ENCODE data around the gene CPNE2.
"Not testable (repeated sequence)": the region's sequence is repeated elsewhere in the genome, so short reads cannot be mapped to it uniquely, and the experiment has no call there.

The CPNE2 gene

DNA sequence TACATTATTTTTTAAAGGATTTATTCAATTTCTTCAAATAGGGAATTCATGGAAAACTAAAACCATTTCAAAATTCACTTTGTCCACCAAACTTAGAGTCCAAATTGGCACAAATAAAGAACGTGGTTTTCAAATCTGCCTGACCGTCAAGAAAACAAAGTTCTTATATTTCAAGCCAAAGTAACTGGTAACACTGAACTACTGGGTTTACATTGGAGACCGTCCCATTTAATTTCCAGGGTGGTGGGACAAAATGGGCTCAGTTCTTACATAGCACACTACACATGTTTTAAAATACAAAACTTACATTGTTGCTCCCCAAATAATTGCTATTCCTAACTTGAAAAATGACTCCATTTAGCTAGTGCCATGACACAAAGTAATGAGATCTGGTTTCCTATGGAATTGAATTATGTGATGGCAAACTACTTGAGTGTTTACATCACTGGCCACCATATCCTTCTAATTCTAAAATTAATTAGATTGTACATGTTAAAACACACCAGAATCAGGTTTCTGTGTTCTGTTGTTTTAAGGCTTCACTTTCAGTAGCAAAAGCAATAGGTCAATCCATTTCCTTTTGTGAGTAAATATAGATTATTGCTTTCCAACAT lies 86.9 kb downstream of the CPNE2 start:
- DNase-seq: no peak

DNA sequence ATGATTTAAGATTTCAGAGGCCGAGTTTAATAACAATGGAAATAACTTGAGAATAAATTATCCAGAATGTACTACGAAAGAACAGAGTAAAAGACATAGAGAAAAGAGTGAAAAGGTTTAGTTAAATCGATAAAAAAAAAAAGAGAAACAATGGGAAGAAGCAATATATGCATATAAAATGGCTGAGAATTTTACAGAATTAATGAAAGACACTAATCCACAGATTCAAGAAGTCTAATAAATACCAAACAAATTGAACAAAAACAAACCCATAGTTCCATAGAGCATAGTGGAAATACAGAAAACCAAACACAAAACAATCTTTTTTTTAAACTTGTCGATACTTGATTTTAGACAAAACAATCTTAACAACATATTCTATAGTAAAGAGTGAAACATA lies 91.7 kb downstream of the CPNE2 start:
- no peak for DNase-seq

DNA sequence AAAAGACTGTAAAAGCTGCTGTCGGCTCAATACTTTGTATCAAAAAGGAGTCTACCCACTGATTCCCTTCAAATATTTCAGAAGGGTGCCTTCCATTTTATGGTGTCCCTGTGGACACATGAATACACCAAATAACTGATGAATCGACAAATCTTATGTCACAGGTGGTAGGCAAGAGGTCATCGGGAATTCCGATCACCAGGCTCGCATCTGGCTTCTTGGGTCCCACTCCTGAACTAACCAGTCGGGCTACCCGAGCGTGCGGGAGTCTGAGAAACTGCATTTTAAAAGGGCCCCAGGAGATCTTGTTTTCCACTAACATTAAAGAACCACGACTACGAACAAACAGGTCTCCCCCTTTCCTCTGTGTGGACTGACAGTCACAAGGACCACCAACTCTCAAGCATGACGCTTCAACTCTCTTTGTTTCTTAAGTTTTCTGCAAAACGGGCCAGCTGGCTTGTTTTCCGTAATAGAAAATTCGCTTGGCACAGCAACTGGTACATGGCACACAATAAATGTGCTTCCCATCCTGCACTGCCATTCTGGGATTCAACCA lies 92.6 kb downstream of the CPNE2 start:
- no peak for DNase-seq

DNA sequence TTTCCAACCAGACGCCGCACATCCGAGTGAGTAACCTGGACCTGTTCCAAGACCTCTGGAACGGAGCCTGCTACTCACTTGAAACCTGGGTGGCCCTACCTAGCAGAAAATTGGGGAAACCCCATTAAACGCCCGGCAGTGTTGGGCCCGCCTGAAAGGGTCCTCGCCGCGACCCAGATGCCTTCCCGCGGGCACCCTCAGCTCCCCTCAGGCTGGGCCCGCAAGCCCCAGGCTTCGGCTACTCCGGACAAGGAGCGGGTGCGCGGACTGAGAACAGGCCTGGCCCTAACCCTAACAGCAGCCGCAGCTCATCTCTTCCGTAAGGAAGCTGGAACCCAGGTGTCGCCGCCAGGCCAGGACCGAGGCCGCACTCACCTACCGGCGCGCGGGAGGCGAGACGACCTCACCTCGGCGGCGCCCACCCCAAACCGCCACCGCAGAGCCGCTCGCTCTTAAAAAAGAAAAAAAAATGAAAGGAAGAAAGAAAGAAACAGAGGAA lies 93.1 kb downstream of the CPNE2 start:
- DNase-seq: no peak

DNA sequence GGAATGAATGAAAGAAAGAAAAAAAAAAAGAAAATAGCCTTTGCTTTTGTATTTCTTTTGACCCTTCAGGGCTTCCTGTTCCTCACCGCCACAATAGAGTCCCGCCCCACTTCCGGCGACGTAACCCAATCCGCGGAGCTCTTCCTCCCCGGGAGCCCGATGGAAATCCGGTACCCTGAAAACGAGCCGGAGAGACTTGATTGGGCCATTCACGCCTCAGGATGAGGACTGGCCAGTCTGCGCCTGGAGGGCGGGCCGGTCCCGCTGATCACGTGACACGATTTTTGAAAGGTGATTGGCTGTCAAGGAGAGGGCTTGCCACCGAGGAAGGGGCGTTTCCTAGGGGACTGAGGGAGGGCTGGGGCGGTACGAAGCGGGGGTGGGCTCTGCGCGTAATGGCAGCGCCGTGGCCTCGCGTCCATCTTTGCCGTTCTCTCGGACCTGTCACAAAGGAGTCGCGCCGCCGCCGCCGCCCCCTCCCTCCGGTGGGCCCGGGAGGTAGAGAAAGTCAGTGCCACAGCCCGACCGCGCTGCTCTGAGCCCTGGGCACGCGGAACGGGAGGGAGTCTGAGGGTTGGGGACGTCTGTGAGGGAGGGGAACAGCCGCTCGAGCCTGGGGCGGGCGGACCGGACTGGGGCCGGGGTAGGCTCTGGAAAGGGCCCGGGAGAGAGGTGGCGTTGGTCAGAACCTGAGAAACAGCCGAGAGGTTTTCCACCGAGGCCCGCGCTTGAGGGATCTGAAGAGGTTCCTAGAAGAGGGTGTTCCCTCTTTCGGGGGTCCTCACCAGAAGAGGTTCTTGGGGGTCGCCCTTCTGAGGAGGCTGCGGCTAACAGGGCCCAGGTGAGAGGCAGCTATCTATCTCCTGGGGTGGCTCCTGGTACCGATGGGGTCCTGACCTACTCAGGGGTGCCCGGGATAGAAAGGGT lies 93.8 kb downstream of the CPNE2 start, which contains the start of the genes PSME3IP1 and RSPRY1:
TSS of gene PSME3IP1 (minus strand) at position 95 of the 927 bp plus-strand sequence. CDS start 12,185 bp downstream, outside the sequence.
TSS of gene RSPRY1 (plus strand) at position 385 of the 927 bp plus-strand sequence. CDS start 18,330 bp downstream, outside the sequence.
- DNase-seq: peak; percentile 99

DNA sequence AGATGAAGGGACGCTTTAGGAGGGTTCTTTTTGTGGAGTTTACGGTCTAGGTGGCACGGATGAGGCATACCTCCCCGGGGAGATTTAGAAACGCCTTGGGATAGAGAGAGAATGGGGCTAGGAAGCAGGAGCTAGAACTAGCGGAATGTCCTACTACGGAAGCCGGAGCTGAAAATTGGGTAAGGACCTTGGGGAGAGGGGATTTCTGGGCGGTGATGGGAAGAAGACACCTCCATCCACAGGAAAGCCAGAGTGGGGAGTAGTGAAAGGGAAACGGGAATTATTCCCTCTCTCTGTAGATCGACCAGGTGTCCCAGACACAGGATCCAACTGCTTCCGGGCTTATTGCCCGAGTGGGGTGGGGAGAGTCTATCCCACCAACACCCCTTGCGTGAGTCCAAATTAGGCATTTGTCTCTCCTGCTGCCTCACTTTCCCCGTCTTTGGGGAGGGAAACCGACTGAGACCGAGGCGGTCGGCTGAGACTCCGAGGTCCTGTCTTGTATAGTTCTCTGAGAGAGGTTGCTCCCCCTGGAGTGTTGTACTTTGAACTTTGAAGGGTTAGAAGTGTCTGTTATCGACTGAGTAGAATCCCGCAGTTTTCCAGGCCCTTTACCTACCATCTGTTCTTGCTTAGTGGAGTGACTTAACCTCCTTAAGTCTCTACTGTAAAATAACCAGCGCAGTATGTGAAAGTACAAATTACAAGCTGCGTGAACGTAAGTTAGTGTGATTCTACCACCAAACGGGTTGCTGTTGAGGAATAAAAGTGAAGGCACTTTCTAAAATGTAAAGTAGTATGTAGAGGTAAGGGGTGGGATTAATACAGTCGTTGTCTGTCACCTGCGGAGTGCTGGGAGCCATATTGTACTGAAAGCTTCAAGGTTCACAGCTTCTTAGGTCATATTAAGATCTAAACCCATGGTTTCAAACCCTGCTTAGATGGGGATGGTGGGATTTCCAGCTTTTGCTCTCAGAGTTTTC lies 94.8 kb downstream of the CPNE2 start:
- DNase-seq: no peak

DNA sequence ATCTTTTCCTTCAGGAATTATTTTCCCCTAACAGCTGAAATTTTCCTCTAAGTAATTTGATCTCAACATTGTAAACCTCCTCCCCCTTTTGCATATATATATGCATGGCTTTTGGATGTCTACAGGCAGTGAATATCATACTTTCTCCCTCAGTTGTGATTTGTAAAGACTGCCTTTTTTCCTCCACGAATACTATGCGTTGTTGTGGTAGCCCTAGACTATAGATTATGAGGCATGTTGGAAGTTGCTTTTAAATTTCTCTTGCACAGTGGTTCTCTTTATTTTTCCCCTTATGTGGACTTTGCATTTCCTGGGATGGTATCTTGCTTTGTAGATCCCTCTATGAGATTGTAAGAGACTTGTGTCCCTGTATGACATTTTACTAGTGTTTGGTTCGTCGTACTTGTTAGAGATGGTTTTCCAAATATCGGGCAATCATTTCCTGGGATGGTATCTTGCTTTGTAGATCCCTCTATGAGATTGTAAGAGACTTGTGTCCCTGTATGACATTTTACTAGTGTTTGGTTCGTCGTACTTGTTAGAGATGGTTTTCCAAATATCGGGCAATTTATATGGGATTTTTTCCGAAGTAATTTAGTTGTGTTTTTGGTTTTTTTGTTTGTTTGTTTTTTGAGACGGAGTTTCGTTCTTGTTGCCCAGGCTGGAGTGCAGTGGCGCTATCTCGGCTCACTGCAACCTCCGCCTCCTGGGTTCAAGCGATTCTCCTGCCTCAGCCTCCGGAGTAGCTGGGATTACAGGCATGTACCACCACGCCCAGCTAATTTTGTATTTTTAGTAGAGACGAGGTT lies 95.7 kb downstream of the CPNE2 start:
- not testable (repeated sequence) for DNase-seq

DNA sequence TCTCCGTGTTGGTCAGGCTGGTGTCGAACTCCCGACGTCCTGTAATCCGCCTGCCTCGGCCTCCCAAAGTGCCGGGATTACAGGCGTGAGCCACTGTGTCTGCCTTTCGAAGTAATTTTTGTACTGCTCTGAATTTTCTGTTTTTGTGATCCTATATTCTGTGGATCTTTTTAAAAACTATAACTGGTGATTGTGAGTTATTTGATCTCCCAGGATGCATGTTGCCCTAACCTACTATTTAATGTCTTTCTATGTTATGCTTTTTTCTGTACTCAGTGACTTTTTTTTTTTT lies 96.3 kb downstream of the CPNE2 start:
- DNase-seq: no peak

DNA sequence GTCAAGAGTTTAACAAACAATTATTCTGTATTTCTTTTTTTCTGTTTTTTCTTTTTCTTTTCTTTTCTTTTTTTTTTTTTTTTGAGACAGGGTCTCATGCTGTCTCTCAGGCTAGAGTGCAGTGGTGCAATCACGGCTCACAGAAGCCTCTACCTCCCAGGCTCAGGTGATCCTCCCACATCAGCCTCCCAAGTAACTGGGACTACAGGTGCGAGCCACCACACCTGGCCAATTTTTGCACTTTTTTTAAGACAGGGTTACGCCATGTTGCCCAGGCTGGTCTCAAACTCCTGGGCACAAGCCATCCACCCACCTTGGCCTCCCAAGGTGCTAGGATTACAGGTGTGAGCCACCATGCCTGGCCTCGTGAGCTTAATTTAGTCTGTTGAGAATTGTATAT lies 97.1 kb downstream of the CPNE2 start:
- DNase-seq: not testable (repeated sequence)

DNA sequence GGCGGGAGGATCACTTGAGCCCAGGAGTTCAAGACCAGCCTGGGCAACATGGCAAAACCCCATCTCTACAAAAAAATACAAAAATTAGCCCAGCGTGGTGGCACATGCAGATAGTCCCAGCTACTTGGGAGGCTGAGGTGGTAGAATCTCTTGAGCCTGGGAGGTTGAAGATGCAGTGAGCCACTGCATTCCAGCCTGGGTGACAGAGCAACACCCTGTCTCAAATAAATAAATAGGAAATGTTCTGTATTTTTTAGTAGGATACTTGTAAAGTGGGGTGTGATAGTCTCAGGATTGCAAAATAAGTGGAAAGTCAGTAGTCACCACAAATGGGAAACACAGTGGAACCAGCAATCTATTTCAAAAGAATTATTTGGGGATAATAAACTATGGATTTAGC lies 97.8 kb downstream of the CPNE2 start:
- no peak for DNase-seq

DNA sequence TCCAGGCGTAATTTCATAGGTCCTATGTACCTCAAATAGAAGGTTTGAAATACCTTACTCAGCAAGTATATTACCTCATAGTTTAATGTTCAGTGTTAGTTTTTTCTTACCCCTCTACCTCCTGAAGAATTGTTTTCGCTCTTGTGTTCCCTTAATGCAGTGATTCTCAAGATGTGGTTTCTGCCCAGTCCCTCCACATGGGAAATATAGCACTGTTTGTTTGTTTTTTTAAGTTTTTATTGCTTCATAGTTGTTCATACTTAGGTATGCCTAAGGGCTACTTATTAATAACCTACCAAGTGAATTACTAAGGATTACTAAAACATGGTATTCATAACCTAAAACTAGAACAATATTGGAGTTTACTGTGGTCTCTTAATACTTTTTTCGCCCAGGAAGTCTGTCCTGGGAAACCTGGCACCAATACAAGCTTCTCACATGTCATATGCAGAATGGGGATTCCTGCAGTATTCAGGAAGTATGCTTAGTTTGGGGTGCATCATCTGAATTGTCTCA lies 98.7 kb downstream of the CPNE2 start:
- DNase-seq: no peak

DNA sequence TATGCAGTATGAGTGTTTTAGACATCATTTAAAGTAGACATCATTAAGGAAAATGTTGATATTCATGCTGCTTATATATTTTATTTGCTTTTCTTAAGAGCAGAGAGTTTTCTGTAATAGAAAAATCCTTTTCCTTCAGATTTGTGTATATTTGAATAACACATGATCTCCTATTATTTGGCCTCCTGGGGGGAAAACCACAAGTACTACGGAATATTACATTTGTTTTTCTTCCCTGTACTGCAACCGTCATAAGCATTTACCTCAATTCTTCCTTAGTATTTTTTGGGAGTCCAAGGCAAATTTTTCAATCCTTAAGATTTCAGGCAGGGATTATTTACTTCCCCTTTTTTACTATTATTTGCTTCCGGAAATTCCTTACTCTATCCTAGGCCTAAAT lies 99.8 kb downstream of the CPNE2 start:
- no peak for DNase-seq

DNA sequence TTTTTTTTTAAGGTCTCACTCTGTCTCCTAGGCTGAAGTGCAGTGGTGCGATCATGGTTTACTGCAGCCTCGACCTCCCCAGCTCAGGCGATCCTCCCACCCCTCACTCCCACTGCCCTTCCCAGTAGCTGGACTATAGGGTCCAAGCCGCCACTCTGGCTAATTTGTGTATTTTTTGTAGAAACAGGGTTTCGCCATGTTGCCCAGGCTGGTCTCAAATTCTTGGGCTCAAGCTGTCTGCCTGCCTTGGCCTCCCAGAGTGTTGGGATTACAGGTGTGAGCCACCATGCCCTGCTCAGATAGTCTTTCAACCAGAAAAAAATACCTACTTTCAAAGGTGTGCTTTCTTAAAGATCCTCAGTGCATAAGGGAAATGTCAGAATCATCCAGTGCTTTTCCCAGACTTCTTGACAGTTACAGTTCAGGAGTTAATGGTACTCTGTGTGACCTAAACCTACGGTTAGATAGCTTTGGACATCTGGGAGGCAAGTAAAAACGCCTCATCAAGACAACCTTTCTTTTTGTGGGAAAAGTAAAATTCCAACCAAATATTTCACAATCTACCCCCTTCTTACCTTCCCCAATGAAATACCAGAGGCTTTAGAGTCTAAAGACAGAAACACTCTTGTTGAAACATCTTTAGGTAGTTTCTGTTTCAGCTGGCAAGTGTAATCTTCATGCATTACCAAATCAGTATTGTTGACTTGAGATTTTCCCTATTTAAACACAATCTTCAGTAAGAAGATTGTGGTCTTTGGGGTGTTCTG lies 100.5 kb downstream of the CPNE2 start:
- no peak for DNase-seq

DNA sequence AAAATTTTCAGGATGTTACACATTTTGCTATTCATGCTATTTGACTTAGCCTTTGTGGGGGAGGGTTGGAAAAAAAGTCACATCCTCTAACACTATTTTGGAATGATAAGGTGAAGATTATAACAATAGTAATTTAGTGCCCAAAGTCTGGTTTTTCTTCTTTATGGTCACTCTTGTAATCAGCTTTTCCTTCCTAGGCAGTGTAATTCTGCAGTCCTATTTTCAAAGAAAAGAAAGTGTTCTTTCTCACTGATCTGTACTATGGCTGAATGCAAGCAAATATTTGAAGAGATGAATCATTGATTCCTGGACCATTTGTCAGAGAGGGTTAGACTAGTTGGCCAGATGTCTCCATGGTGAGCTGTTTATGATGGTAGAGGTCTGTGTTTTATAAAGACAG lies 102.1 kb downstream of the CPNE2 start:
- no peak for DNase-seq

DNA sequence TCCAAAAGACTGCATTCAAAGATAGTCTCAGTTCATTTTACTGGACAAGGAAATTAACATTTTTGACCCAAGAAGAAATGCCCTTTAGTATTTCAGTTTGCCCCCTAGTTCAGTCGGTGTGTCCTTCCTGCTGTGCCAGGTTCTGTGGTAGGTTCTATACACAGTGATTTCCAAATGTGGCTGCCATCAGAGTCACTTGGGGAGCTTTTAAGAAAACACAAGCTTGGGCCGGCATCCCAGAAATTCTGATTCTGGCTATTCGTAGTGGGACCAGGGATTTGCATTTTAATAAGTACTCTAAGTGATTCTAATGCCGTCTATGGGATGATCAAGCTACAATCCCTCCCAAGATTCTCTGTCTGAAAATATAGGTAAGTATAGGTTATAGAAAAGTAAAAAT lies 103.9 kb downstream of the CPNE2 start:
- no peak for DNase-seq

DNA sequence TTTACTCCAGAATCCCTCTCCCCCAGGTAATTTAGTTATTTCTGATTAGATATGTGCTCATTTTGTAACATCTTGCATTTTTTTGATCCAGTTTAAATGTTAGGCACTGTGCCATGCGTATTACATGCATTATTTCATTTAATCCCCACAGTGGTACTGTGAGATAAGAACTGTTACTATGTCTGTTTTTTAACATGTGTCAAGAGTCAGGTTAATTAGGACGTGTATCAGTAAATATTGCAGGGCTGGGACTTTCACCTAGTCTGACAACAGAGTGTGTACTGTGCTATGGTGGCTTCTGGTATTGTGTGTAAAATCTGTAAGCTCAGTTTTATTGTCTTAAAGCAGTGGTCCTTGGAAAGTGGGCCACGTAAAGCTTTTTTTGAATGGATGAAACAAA lies 104.4 kb downstream of the CPNE2 start:
- DNase-seq: no peak

Data from NCI-H774 (cell line).